ENCODE results near the gene KMT2A.
"Not testable (repeated sequence)": the region's sequence is repeated elsewhere in the genome, so short reads cannot be mapped to it uniquely, and the experiment has no call there.

The KMT2A gene

DNA sequence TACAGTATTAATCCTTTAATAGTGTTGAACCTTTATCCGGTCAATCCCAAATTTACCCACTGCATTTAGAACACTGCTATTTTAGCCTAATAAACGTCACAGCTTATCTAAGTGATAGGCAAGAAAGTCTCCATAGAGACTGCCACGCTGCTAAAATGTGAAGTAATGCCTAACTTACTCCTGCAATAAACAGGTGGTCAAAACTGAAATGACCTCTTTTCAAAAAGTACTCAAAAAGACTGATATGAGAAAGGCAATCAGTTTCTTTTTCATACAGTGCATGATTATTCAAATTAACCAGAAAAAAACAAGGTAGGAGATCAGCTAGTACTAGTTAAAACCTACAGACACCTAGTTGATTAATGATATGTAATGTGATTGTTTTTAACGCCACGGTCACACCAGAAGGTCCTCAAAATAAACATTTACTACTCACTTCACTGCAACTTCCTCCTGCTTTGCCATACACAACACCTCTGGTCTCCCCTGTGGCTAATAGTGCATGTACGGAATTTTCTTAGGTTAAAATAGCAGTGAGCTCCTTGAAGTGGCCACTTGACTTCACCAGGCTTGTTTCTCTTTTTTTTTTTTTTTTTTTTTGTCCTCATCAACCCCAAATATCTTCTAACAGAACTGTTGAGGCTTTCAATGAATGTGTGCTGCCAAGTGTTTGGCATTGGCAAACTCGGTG, 26.1 kb upstream of the KMT2A start:
- no peak overlapping the region for H3K4me3 ChIP-seq (ENCODE audit: low read depth in 1 of 5, low read length in 5 of 5)
- H3K36me3 ChIP-seq (ENCODE audit: control insufficient read depth in 5 of 5, insufficient read depth in 5 of 5, low read length in 5 of 5) = peaks cover 25 to 49% (median 29%) of the 10 kb centered on the region in 5 donors
- H3K9ac ChIP-seq (ENCODE audit: low read length in 5 of 5) = no peak overlapping the region
- H3K9me3 ChIP-seq (ENCODE audit: control insufficient read depth in 5 of 5, low read length in 5 of 5) = no peaks in the 10 kb centered on the region
- H3K27me3 ChIP-seq (ENCODE audit: control insufficient read depth in 5 of 5, insufficient read depth in 4 of 5, low read length in 5 of 5) = no peaks in the 10 kb centered on the region
- no peak overlapping the region for H3K27ac ChIP-seq (ENCODE audit: low read depth, low read length)
- peaks cover 0 to 6% (median 0%) of the 10 kb centered on the region in 5 donors for H3K4me1 ChIP-seq (ENCODE audit: control insufficient read depth in 5 of 5, insufficient read depth in 5 of 5, low read length in 5 of 5)

DNA sequence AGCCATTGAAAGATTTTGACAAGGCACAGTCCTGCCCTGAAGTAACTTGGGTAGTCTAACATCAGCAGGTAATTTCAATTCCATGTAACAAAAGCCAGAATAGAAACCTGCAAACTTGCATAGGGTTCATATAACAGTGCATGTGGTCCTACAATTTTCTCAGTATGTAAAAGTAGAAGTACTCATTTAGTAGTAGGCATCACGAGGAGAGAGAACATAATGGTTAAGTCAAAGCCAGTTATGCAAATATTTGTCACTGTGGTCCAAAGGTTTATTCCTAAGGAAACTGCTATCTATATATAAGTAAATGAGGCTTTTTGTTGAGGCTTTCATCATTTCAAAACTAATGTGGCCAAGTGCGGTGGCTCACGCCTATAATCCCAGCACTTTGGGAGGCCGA, 24.8 kb upstream of the KMT2A start:
- Histone ChIP-seq H3K9me3 (ENCODE audit: control insufficient read depth in 5 of 5, low read length in 5 of 5) (no peaks in the 10 kb centered on the region), H3K36me3 (ENCODE audit: control insufficient read depth in 5 of 5, insufficient read depth in 5 of 5, low read length in 5 of 5) (peaks cover 21 to 41% (median 28%) of the 10 kb centered on the region in 5 donors), H3K4me1 (ENCODE audit: control insufficient read depth in 5 of 5, insufficient read depth in 5 of 5, low read length in 5 of 5) (peaks cover 0 to 4% (median 0%) of the 10 kb centered on the region in 5 donors), H3K27ac (ENCODE audit: low read depth, low read length) (no peak overlapping the region), H3K4me3 (ENCODE audit: low read depth in 1 of 5, low read length in 5 of 5) (no peak overlapping the region), H3K9ac (ENCODE audit: low read length in 5 of 5) (no peak overlapping the region), H3K27me3 (ENCODE audit: control insufficient read depth in 5 of 5, insufficient read depth in 4 of 5, low read length in 5 of 5) (no peaks in the 10 kb centered on the region)

GRCh38 chr11:118412921-118413320, 23.4 kb upstream of the KMT2A start:
- H3K4me3 ChIP-seq (ENCODE audit: low read depth in 1 of 5, low read length in 5 of 5) = no peak overlapping the region

GRCh38 chr11:118415062-118415738, 21.1 kb upstream of the KMT2A start:
- no peaks in the 10 kb centered on the region for H3K27me3 ChIP-seq (ENCODE audit: control insufficient read depth in 5 of 5, insufficient read depth in 4 of 5, low read length in 5 of 5)

More at GRCh38 chr11:118412921-118413320, 23.4 kb upstream of the KMT2A start:
- Histone ChIP-seq H3K9ac (ENCODE audit: low read length in 5 of 5) (no peak overlapping the region), H3K9me3 (ENCODE audit: control insufficient read depth in 5 of 5, low read length in 5 of 5) (no peaks in the 10 kb centered on the region), H3K36me3 (ENCODE audit: control insufficient read depth in 5 of 5, insufficient read depth in 5 of 5, low read length in 5 of 5) (peaks cover 18 to 32% (median 23%) of the 10 kb centered on the region in 5 donors), H3K27me3 (ENCODE audit: control insufficient read depth in 5 of 5, insufficient read depth in 4 of 5, low read length in 5 of 5) (no peaks in the 10 kb centered on the region), H3K27ac (ENCODE audit: low read depth, low read length) (no peak overlapping the region), H3K4me1 (ENCODE audit: control insufficient read depth in 5 of 5, insufficient read depth in 5 of 5, low read length in 5 of 5) (no peaks in the 10 kb centered on the region)

GRCh38 chr11:118415739-118416068, 20.6 kb upstream of the KMT2A start:
- Histone ChIP-seq H3K9ac (ENCODE audit: low read length in 5 of 5) (no peak overlapping the region), H3K4me1 (ENCODE audit: control insufficient read depth in 5 of 5, insufficient read depth in 5 of 5, low read length in 5 of 5) (no peaks in the 10 kb centered on the region), H3K9me3 (ENCODE audit: control insufficient read depth in 5 of 5, low read length in 5 of 5) (no peaks in the 10 kb centered on the region), H3K27me3 (ENCODE audit: control insufficient read depth in 5 of 5, insufficient read depth in 4 of 5, low read length in 5 of 5) (no peaks in the 10 kb centered on the region), H3K4me3 (ENCODE audit: low read depth in 1 of 5, low read length in 5 of 5) (no peak overlapping the region), H3K36me3 (ENCODE audit: control insufficient read depth in 5 of 5, insufficient read depth in 5 of 5, low read length in 5 of 5) (peaks cover 7 to 23% (median 11%) of the 10 kb centered on the region in 5 donors), H3K27ac (ENCODE audit: low read depth, low read length) (no peak overlapping the region)

More at GRCh38 chr11:118415062-118415738, 21.1 kb upstream of the KMT2A start:
- H3K27ac ChIP-seq (ENCODE audit: low read depth, low read length) = no peak overlapping the region
- no peak overlapping the region for H3K9ac ChIP-seq (ENCODE audit: low read length in 5 of 5)
- H3K4me3 ChIP-seq (ENCODE audit: low read depth in 1 of 5, low read length in 5 of 5) = no peak overlapping the region
- no peaks in the 10 kb centered on the region for H3K9me3 ChIP-seq (ENCODE audit: control insufficient read depth in 5 of 5, low read length in 5 of 5)
- H3K4me1 ChIP-seq (ENCODE audit: control insufficient read depth in 5 of 5, insufficient read depth in 5 of 5, low read length in 5 of 5) = no peaks in the 10 kb centered on the region
- H3K36me3 ChIP-seq (ENCODE audit: control insufficient read depth in 5 of 5, insufficient read depth in 5 of 5, low read length in 5 of 5) = peaks cover 8 to 23% (median 13%) of the 10 kb centered on the region in 5 donors

DNA sequence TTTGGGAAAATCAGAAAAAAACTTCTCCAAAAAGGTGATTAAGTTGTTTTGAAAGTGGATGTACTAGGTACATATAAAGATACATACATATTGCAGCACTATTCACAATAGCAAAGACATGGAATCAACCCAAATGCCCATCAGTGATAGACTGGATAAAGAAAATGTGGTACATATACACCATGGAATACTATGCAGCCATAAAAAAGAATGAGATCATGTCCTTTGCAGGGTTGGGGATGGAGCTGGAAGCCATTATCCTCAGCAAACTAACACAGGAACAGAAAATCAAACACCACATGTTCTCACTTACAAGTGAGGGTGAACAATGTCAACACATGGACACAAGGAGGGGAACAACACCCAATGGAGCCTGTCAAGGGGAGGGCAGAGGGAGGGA, 19.4 kb upstream of the KMT2A start:
- H3K4me1 ChIP-seq (ENCODE audit: control insufficient read depth in 5 of 5, insufficient read depth in 5 of 5, low read length in 5 of 5); H3K27me3 ChIP-seq (ENCODE audit: control insufficient read depth in 5 of 5, insufficient read depth in 4 of 5, low read length in 5 of 5); H3K4me3 ChIP-seq (ENCODE audit: low read depth in 1 of 5, low read length in 5 of 5); H3K9ac ChIP-seq (ENCODE audit: low read length in 5 of 5); H3K27ac ChIP-seq (ENCODE audit: low read depth, low read length); H3K9me3 ChIP-seq (ENCODE audit: control insufficient read depth in 5 of 5, low read length in 5 of 5): not testable (repeated sequence)
- H3K36me3 ChIP-seq (ENCODE audit: control insufficient read depth in 5 of 5, insufficient read depth in 5 of 5, low read length in 5 of 5) = peaks cover 7 to 19% (median 11%) of the 10 kb centered on the region in 5 donors

GRCh38 chr11:118417801-118418200, 18.5 kb upstream of the KMT2A start:
- H3K27ac ChIP-seq (ENCODE audit: low read depth, low read length) = no peak overlapping the region
- no peaks in the 10 kb centered on the region for H3K27me3 ChIP-seq (ENCODE audit: control insufficient read depth in 5 of 5, insufficient read depth in 4 of 5, low read length in 5 of 5)
- no peak overlapping the region for H3K9ac ChIP-seq (ENCODE audit: low read length in 5 of 5)
- no peak overlapping the region for H3K4me3 ChIP-seq (ENCODE audit: low read depth in 1 of 5, low read length in 5 of 5)
- H3K36me3 ChIP-seq (ENCODE audit: control insufficient read depth in 5 of 5, insufficient read depth in 5 of 5, low read length in 5 of 5) = peaks cover 7 to 19% (median 11%) of the 10 kb centered on the region in 5 donors
- no peaks in the 10 kb centered on the region for H3K9me3 ChIP-seq (ENCODE audit: control insufficient read depth in 5 of 5, low read length in 5 of 5)
- no peaks in the 10 kb centered on the region for H3K4me1 ChIP-seq (ENCODE audit: control insufficient read depth in 5 of 5, insufficient read depth in 5 of 5, low read length in 5 of 5)

DNA sequence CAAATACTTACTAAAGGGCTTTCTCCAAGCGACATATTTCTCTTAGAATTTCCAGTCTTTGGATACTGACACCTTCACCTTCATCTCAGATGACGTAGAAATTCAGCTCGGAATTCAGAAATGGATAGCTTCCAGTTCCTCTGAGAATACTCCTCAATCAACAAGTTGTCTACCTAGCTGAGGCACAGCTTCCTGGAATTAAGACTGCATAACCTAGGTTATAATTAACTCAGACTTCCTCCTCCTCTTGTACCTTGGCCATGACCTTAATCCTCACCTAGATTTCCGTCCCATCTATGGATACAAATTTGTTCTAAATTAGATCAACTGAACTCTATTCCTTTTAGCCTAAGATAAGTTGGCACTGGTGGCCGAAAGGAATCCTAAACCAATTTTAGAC, 17.5 kb upstream of the KMT2A start:
- Histone ChIP-seq H3K36me3 (ENCODE audit: control insufficient read depth in 5 of 5, insufficient read depth in 5 of 5, low read length in 5 of 5) (peaks cover 5 to 14% (median 7%) of the 10 kb centered on the region in 5 donors), H3K27ac (ENCODE audit: low read depth, low read length) (no peak overlapping the region), H3K4me3 (ENCODE audit: low read depth in 1 of 5, low read length in 5 of 5) (no peak overlapping the region), H3K9ac (ENCODE audit: low read length in 5 of 5) (no peak overlapping the region), H3K27me3 (ENCODE audit: control insufficient read depth in 5 of 5, insufficient read depth in 4 of 5, low read length in 5 of 5) (no peaks in the 10 kb centered on the region), H3K9me3 (ENCODE audit: control insufficient read depth in 5 of 5, low read length in 5 of 5) (no peaks in the 10 kb centered on the region), H3K4me1 (ENCODE audit: control insufficient read depth in 5 of 5, insufficient read depth in 5 of 5, low read length in 5 of 5) (no peaks in the 10 kb centered on the region)

GRCh38 chr11:118427707-118428106, 8.6 kb upstream of the KMT2A start:
- Histone ChIP-seq H3K36me3 (ENCODE audit: control insufficient read depth in 5 of 5, insufficient read depth in 5 of 5, low read length in 5 of 5) (no peaks in the 10 kb centered on the region), H3K4me1 (ENCODE audit: control insufficient read depth in 5 of 5, insufficient read depth in 5 of 5, low read length in 5 of 5) (no peaks in the 10 kb centered on the region), H3K27ac (ENCODE audit: low read depth, low read length) (no peak overlapping the region), H3K9me3 (ENCODE audit: control insufficient read depth in 5 of 5, low read length in 5 of 5) (no peaks in the 10 kb centered on the region), H3K27me3 (ENCODE audit: control insufficient read depth in 5 of 5, insufficient read depth in 4 of 5, low read length in 5 of 5) (no peaks in the 10 kb centered on the region), H3K9ac (ENCODE audit: low read length in 5 of 5) (no peak overlapping the region), H3K4me3 (ENCODE audit: low read depth in 1 of 5, low read length in 5 of 5) (no peak overlapping the region)

DNA sequence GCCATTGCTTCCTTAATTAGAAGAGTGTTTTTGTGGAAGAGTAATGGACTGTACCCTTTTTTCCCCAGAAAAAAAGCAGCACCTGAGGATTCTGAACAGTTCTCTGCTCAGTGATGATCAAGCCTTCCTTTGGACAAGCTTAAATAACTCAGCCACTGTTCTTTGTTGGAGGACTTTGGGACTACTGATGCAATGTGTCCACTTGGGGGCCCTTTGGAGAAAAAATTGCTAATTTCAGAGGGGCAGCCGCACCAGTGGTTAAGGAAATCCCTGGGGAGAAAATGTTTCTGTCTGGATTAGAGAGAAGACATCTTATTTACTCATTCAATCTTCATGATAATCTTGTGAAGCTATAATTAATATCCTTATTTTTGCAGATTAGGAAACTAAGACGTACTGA, 5.3 kb upstream of the KMT2A start:
- H3K36me3 ChIP-seq (ENCODE audit: control insufficient read depth in 5 of 5, insufficient read depth in 5 of 5, low read length in 5 of 5) = no peaks in the 10 kb centered on the region
- no peaks in the 10 kb centered on the region for H3K9me3 ChIP-seq (ENCODE audit: control insufficient read depth in 5 of 5, low read length in 5 of 5)
- H3K27me3 ChIP-seq (ENCODE audit: control insufficient read depth in 5 of 5, insufficient read depth in 4 of 5, low read length in 5 of 5) = no peaks in the 10 kb centered on the region
- no peak overlapping the region for H3K4me3 ChIP-seq (ENCODE audit: low read depth in 1 of 5, low read length in 5 of 5)
- no peak overlapping the region for H3K9ac ChIP-seq (ENCODE audit: low read length in 5 of 5)
- H3K4me1 ChIP-seq (ENCODE audit: control insufficient read depth in 5 of 5, insufficient read depth in 5 of 5, low read length in 5 of 5) = peaks cover 0 to 21% (median 18%) of the 10 kb centered on the region in 5 donors
- H3K27ac ChIP-seq (ENCODE audit: low read depth, low read length) = no peak overlapping the region

All from subcutaneous abdominal adipose tissue (tissue), 5 donors.